Measurements from ENCODE around the gene NFIA. TPM values are rescaled to one million over a fixed set of nuclear protein-coding genes. Genes with fewer than 3 reads are reported as not detected.
A peak's percentile ranks its signal among the peaks of the same experiment; 100 is the strongest.

The NFIA gene
- total and polyA plus RNA-seq, 7 donors: 4.0 to 42.7 (median 30.6) TPM

GRCh38 chr1:61287734-61288133 is 205.4 kb downstream of the NFIA start:
- H3K4me1 ChIP-seq: peaks cover 26% of the 10 kb centered on the region
- no peaks in the 10 kb centered on the region for H3K27me3 ChIP-seq (ENCODE audit: insufficient read depth in 3 of 3, low read length in 2 of 3)
- no peak overlapping the region for H3K4me3 ChIP-seq
- WGBS, 3 donors: 30 to 48% (median 36%) methylated on average over 2 of the region's 2 CpGs
- TF ChIP-seq, protein P1, sequence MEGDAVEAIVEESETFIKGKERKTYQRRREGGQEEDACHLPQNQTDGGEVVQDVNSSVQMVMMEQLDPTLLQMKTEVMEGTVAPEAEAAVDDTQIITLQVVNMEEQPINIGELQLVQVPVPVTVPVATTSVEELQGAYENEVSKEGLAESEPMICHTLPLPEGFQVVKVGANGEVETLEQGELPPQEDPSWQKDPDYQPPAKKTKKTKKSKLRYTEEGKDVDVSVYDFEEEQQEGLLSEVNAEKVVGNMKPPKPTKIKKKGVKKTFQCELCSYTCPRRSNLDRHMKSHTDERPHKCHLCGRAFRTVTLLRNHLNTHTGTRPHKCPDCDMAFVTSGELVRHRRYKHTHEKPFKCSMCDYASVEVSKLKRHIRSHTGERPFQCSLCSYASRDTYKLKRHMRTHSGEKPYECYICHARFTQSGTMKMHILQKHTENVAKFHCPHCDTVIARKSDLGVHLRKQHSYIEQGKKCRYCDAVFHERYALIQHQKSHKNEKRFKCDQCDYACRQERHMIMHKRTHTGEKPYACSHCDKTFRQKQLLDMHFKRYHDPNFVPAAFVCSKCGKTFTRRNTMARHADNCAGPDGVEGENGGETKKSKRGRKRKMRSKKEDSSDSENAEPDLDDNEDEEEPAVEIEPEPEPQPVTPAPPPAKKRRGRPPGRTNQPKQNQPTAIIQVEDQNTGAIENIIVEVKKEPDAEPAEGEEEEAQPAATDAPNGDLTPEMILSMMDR (IDR thresholded peaks at IDR 0.05): no peak
- no peak overlapping the region for H3K27ac ChIP-seq
- DNase-seq: no peak
- intact Hi-C loops (cut with DNase I): no loop called here
- no peaks in the 10 kb centered on the region for H3K9me3 ChIP-seq
- no peaks in the 10 kb centered on the region for H3K36me3 ChIP-seq (ENCODE audit: insufficient read depth in 1 of 2, low read depth in 1 of 2)
- ATAC-seq: no peak

GRCh38 chr1:61289232-61290098 is 207.1 kb downstream of the NFIA start:
- DNase-seq (no peak), ATAC-seq (peak in 2 of 4 donors; percentile 39 to 54)
- 59 to 71% (median 65%) methylated on average over 4 of the region's 4 CpGs for whole genome bisulfite sequencing, 3 donors
- peaks cover 19% of the 10 kb centered on the region for H3K4me1 ChIP-seq
- H3K9me3 ChIP-seq: no peaks in the 10 kb centered on the region
- no peaks in the 10 kb centered on the region for H3K27me3 ChIP-seq (ENCODE audit: insufficient read depth in 3 of 3, low read length in 2 of 3)
- intact Hi-C loops (cut with DNase I): no loop called here
- TF ChIP-seq, protein P1 (IDR thresholded peaks at IDR 0.05): no peak
- H3K4me3 ChIP-seq: no peak overlapping the region
- H3K27ac ChIP-seq: no peak overlapping the region
- H3K36me3 ChIP-seq (ENCODE audit: insufficient read depth in 1 of 2, low read depth in 1 of 2): no peaks in the 10 kb centered on the region

DNA sequence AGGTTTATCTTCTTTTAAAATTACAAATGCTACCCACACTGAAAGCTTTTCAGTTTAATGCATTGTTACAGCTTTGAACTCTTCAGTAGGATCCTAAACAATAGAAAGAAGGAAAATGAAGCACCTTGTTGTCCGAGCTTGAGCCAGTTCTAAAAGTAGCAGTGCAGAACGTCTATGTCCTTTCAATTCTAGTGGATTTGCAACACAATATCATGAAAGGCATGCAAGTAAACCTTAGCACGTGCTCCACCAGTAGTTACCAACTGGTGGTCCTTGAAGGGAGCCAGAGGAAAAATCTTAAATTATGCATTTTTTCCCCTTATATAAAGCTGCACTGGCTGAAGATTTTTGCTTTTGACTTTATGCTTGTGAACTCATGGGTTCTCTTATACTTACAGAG is 208.2 kb downstream of the NFIA start:
- H3K27ac ChIP-seq: no peak overlapping the region
- WGBS, 3 donors: 19 to 24% (median 24%) methylated on average over 3 of the region's 3 CpGs
- DNase-seq (no peak), ATAC-seq (peak in 1 of 4 donors; percentile 22)
- H3K4me1 ChIP-seq: peaks cover 15% of the 10 kb centered on the region
- no peaks in the 10 kb centered on the region for H3K27me3 ChIP-seq (ENCODE audit: insufficient read depth in 3 of 3, low read length in 2 of 3)
- TF ChIP-seq, protein P1 (IDR thresholded peaks at IDR 0.05): no peak
- intact Hi-C loops (cut with DNase I): no loop called here
- no peaks in the 10 kb centered on the region for H3K9me3 ChIP-seq
- no peaks in the 10 kb centered on the region for H3K36me3 ChIP-seq (ENCODE audit: insufficient read depth in 1 of 2, low read depth in 1 of 2)
- H3K4me3 ChIP-seq: no peak overlapping the region

DNA sequence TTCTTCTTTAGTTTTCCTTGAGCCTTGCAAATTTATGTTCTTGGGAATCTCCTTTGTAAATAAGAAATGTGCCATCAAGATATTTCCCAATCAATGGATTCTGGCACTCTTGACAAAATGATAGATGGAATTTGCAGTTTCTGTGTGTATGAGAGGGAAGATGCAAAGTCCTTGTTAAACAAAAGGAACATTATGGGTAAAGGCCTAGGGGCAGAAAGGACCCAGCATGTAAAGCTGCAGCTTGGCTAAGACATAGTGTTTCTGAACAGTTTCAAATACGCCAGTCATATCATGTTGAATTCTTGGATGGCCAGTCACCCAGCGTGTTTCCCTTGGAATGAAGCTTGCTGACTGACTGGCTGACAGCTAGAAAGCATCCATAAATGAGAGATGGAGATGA is 210.8 kb downstream of the NFIA start:
- 34 to 62% (median 40%) methylated on average over 2 of the region's 2 CpGs for WGBS, 3 donors
- Histone ChIP-seq H3K36me3 (ENCODE audit: insufficient read depth in 1 of 2, low read depth in 1 of 2) (no peaks in the 10 kb centered on the region), H3K4me3 (no peak overlapping the region), H3K27ac (no peak overlapping the region), H3K9me3 (no peaks in the 10 kb centered on the region), H3K27me3 (ENCODE audit: insufficient read depth in 3 of 3, low read length in 2 of 3) (no peaks in the 10 kb centered on the region), H3K4me1 (peaks cover 15% of the 10 kb centered on the region)
- DNase-seq: no peak
- ATAC-seq: peak in 2 of 4 donors; percentile 39 to 59
- TF ChIP-seq, protein P1 (IDR thresholded peaks at IDR 0.05): no peak
- intact Hi-C loops (cut with DNase I): no loop called here

Data from psoas muscle (tissue), 8 donors.